ENCODE measurements around the gene PDE11A.
A peak's percentile ranks its signal among the peaks of the same experiment; 100 is the strongest.

The PDE11A gene

DNA sequence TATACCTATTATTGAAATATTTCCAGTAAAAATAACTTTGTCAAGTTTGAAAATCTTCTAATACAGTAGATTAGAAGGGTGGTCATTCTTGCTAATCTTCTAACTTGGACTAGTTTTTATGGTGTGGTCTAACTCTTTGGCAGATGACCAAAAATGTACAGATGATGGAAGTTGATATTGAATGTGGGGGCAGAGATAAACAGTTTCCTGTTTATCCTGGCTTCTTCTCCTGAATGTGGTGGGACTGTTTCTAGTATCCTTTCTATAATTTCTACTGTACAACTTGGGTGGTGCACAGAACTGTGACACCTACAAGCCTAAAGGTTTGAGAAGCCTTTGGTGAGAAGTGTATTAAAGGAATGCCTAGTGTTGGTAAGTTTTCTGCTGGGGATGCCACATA, 178.7 kb downstream of the PDE11A start:
- ATAC-seq (no peak), DNase-seq (no peak)
- H3K4me1 Mint-ChIP-seq = no peaks in the 10 kb centered on the region
- H3K27me3 Mint-ChIP-seq = no peaks in the 10 kb centered on the region
- H3K9me3 Mint-ChIP-seq = no peaks in the 10 kb centered on the region
- no peak overlapping the region for H3K4me3 Mint-ChIP-seq
- no peak overlapping the region for H3K27ac Mint-ChIP-seq

DNA sequence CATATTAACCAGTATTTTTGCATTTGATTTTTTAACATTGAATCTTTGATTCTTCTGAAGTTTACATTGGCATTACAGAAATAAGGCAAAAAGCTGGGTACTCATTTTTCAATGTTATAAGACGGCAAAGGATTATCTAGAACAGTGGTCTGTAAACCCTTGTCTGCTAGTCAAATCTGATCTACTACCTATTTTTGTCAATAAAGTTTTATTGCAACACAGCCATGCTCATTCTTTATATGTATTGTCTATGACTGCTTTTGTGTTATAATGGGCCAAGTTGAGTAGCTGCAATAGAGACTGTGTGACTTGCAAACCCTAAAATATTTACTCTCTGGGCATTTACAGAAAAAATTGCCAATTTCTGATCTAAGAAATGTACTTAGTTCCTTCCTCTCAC, 181.0 kb downstream of the PDE11A start:
- H3K9me3 Mint-ChIP-seq = no peaks in the 10 kb centered on the region
- no peak overlapping the region for H3K4me3 Mint-ChIP-seq
- H3K27me3 Mint-ChIP-seq = peaks cover 5% of the 10 kb centered on the region
- DNase-seq (no peak), ATAC-seq (no peak)
- no peaks in the 10 kb centered on the region for H3K4me1 Mint-ChIP-seq
- H3K27ac Mint-ChIP-seq = no peak overlapping the region

- no peak for ATAC-seq
- DNase-seq = no peak
- Mint-ChIP-seq H3K27ac (no peak overlapping the region), H3K27me3 (peaks cover 6% of the 10 kb centered on the region), H3K9me3 (no peaks in the 10 kb centered on the region), H3K4me1 (no peaks in the 10 kb centered on the region), H3K4me3 (no peak overlapping the region)
Measured at GRCh38 chr2:177889818-177890460, 182.6 kb downstream of the PDE11A start.

GRCh38 chr2:177888581-177888980, 184.0 kb downstream of the PDE11A start:
- H3K27me3 Mint-ChIP-seq = peaks cover 6% of the 10 kb centered on the region
- H3K9me3 Mint-ChIP-seq = no peaks in the 10 kb centered on the region
- H3K27ac Mint-ChIP-seq = no peak overlapping the region
- H3K4me3 Mint-ChIP-seq = no peak overlapping the region
- DNase-seq (no peak), ATAC-seq (no peak)
- no peaks in the 10 kb centered on the region for H3K4me1 Mint-ChIP-seq

DNA sequence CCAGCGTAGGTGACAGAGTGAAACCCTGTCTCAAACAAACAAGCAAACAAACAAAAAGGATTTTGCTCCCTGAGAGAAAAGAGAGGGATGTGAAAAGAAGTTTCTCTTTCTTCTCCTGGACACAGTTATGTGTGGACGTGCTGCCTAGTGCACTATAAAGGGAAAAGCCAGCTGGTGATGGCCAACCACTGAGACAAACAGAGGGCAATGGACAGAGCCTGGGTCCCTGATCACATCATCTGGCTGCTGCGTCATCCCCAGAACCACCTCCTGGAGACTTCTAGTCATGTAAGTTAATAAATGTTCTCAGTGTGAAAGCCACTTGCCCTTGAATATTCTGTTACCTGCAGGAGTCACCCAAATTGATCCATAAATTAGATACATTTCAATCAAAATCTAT, 184.9 kb downstream of the PDE11A start:
- no peak overlapping the region for H3K4me3 Mint-ChIP-seq
- no peaks in the 10 kb centered on the region for H3K9me3 Mint-ChIP-seq
- ATAC-seq (no peak), DNase-seq (no peak)
- H3K27me3 Mint-ChIP-seq = peaks cover 6% of the 10 kb centered on the region
- no peaks in the 10 kb centered on the region for H3K4me1 Mint-ChIP-seq
- no peak overlapping the region for H3K27ac Mint-ChIP-seq

- Mint-ChIP-seq H3K27ac (peak overlapping the region in 1 of 2 donors; percentile 79), H3K4me3 (no peak overlapping the region), H3K4me1 (no peaks in the 10 kb centered on the region), H3K27me3 (peaks cover 6% of the 10 kb centered on the region), H3K9me3 (no peaks in the 10 kb centered on the region)
- DNase-seq (no peak), ATAC-seq (no peak)
Measured at GRCh38 chr2:177886824-177887223, 185.8 kb downstream of the PDE11A start.

- Mint-ChIP-seq H3K27me3 (peaks cover 6% of the 10 kb centered on the region), H3K4me3 (no peak overlapping the region), H3K9me3 (no peaks in the 10 kb centered on the region), H3K27ac (no peak overlapping the region), H3K4me1 (no peaks in the 10 kb centered on the region)
- DNase-seq (no peak), ATAC-seq (no peak)
Measured at GRCh38 chr2:177885828-177886466, 186.6 kb downstream of the PDE11A start.

GRCh38 chr2:177883177-177883576, 189.4 kb downstream of the PDE11A start:
- DNase-seq (no peak), ATAC-seq (no peak)
- H3K27me3 Mint-ChIP-seq = peaks cover 6% of the 10 kb centered on the region
- no peak overlapping the region for H3K4me3 Mint-ChIP-seq
- H3K9me3 Mint-ChIP-seq = no peaks in the 10 kb centered on the region
- H3K4me1 Mint-ChIP-seq = no peaks in the 10 kb centered on the region
- H3K27ac Mint-ChIP-seq = no peak overlapping the region

- no peak overlapping the region for H3K4me3 Mint-ChIP-seq
- H3K9me3 Mint-ChIP-seq = no peaks in the 10 kb centered on the region
- peaks cover 6% of the 10 kb centered on the region for H3K27me3 Mint-ChIP-seq
- H3K4me1 Mint-ChIP-seq = no peaks in the 10 kb centered on the region
- ATAC-seq = no peak
- H3K27ac Mint-ChIP-seq = no peak overlapping the region
- DNase-seq = no peak
Measured at GRCh38 chr2:177882501-177882900, 190.1 kb downstream of the PDE11A start.

- H3K27me3 Mint-ChIP-seq = peaks cover 4% of the 10 kb centered on the region
- ATAC-seq (no peak), DNase-seq (no peak)
- H3K4me3 Mint-ChIP-seq = no peak overlapping the region
- no peaks in the 10 kb centered on the region for H3K9me3 Mint-ChIP-seq
- H3K27ac Mint-ChIP-seq = no peak overlapping the region
- no peaks in the 10 kb centered on the region for H3K4me1 Mint-ChIP-seq
Measured at GRCh38 chr2:177881921-177882320, 190.7 kb downstream of the PDE11A start.

DNA sequence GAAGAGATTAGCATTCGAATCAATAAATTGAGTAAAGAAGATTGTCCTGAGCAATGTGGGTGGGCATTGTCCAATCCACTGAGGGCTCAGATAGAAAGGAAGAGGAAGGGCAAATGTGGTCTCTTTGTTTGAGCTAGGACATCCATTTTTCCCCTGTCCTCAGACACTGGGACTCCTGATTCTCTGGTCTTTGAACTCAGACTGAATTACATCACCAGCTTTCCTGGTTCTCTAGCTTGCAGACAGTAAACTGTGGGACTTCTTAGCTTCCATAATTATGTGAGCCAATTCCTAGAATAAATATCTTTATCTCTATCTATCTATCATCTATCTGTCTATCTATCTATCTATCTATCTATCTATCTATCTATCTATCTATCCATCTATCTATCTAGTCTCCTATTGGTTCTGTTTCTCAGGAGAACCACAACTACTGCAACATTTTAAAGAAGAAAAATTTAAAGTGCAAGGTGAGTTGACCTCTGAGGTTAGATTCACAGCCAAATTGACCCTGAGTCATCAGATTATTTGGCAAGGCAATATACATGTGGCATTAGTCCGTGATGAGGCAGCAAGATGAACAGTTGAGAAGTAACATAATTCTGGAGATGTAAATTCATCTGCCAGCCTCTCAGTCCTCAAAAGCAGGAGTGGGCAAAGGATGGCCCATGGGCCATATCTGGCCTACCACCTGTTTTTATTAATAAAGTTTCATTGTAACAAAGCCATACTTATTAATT, 191.4 kb downstream of the PDE11A start:
- Mint-ChIP-seq H3K27me3 (no peaks in the 10 kb centered on the region), H3K9me3 (no peaks in the 10 kb centered on the region), H3K4me3 (no peak overlapping the region), H3K4me1 (no peaks in the 10 kb centered on the region), H3K27ac (no peak overlapping the region)
- DNase-seq = no peak
- ATAC-seq = no peak

GRCh38 chr2:177880285-177880684, 192.3 kb downstream of the PDE11A start:
- no peaks in the 10 kb centered on the region for H3K4me1 Mint-ChIP-seq
- no peak overlapping the region for H3K4me3 Mint-ChIP-seq
- H3K27me3 Mint-ChIP-seq = no peaks in the 10 kb centered on the region
- H3K27ac Mint-ChIP-seq = no peak overlapping the region
- ATAC-seq (no peak), DNase-seq (no peak)
- H3K9me3 Mint-ChIP-seq = no peaks in the 10 kb centered on the region

DNA sequence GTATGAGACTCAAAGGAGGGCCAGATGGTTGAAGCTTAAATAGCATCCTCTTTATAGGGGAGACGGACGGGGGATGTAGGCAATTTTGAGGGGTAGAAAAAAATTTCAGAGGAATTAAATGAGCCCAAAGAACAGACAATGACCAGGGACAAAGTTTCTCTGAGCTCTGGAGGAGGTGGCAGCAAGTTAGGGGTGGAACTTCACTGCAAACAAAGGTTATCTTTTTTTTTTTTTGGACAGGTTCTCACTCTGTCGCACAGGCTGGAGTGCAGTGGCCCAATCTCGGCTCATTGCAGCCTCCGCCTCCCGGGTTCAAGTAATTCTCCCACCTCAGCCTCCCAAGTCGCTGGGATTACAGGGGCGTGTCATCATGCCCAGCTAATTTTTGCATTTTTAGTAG, 195.6 kb downstream of the PDE11A start:
- DNase-seq = no peak
- H3K4me3 Mint-ChIP-seq = no peak overlapping the region
- H3K27me3 Mint-ChIP-seq = no peaks in the 10 kb centered on the region
- ATAC-seq = no peak
- no peak overlapping the region for H3K27ac Mint-ChIP-seq
- no peaks in the 10 kb centered on the region for H3K4me1 Mint-ChIP-seq
- no peaks in the 10 kb centered on the region for H3K9me3 Mint-ChIP-seq

GRCh38 chr2:177874686-177875085, 197.9 kb downstream of the PDE11A start:
- H3K9me3 Mint-ChIP-seq = no peaks in the 10 kb centered on the region

GRCh38 chr2:177873915-177874314, 198.7 kb downstream of the PDE11A start:
- H3K4me3 Mint-ChIP-seq = no peak overlapping the region
- H3K27ac Mint-ChIP-seq = no peak overlapping the region
- H3K27me3 Mint-ChIP-seq = no peaks in the 10 kb centered on the region
- DNase-seq (no peak), ATAC-seq (no peak)
- H3K9me3 Mint-ChIP-seq = no peaks in the 10 kb centered on the region
- H3K4me1 Mint-ChIP-seq = no peaks in the 10 kb centered on the region

More at GRCh38 chr2:177874686-177875085, 197.9 kb downstream of the PDE11A start:
- ATAC-seq (no peak), DNase-seq (no peak)
- Mint-ChIP-seq H3K4me3 (no peak overlapping the region), H3K27me3 (no peaks in the 10 kb centered on the region), H3K4me1 (no peaks in the 10 kb centered on the region), H3K27ac (no peak overlapping the region)

DNA sequence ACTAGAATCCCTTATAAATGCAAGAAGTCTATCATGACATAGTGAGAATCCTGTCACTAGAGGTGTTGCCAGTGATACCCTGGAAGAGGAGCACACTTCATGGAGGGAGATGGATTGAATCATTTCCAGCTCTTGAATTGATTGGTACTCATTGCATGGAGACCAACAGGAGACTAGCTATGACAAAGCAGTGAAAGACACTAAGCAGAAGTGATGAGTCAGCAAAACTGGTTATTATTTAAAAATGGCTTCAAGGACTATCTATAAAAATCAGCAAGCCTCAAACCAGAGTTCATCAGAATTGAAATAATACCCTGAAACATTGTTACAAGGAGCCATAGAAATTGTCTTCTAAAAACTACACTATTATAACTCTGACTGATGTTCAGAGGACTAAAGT, 200.3 kb downstream of the PDE11A start:
- ATAC-seq = no peak

More for the DNA sequence above, 200.3 kb downstream of the PDE11A start:
- H3K27ac Mint-ChIP-seq = peak overlapping the region in 1 of 2 donors; percentile 52
- H3K9me3 Mint-ChIP-seq = no peaks in the 10 kb centered on the region
- no peaks in the 10 kb centered on the region for H3K27me3 Mint-ChIP-seq
- H3K4me1 Mint-ChIP-seq = no peaks in the 10 kb centered on the region
- DNase-seq = no peak
- no peak overlapping the region for H3K4me3 Mint-ChIP-seq

Data from stimulated activated naive CD8-positive, alpha-beta T cell treated with anti-CD3 and anti-CD28 coated beads, Interleukin-15, amount 100 ng/mL, for 72 hours (primary cell).